ENCODE measurements around the gene COL4A5.

COL4A5 gene

GRCh38 chrX:108601276-108601675, 161.6 kb downstream of the COL4A5 start:
- no peak for TF ChIP-seq CTCF (IDR thresholded peaks at IDR 0.05)

GRCh38 chrX:108610141-108610540, 170.5 kb downstream of the COL4A5 start:
- no peak for TF ChIP-seq CTCF (IDR thresholded peaks at IDR 0.05)

GRCh38 chrX:108614616-108615015, 175.0 kb downstream of the COL4A5 start:
- no peak for TF ChIP-seq CTCF (IDR thresholded peaks at IDR 0.05)

GRCh38 chrX:108640817-108641216, 201.2 kb downstream of the COL4A5 start:
- no peak for TF ChIP-seq CTCF (IDR thresholded peaks at IDR 0.05)

GRCh38 chrX:108641589-108642272, 202.1 kb downstream of the COL4A5 start:
- TF ChIP-seq CTCF (IDR thresholded peaks at IDR 0.05) = no peak

GRCh38 chrX:108642273-108642628, 202.6 kb downstream of the COL4A5 start:
- no peak for TF ChIP-seq CTCF (IDR thresholded peaks at IDR 0.05)

GRCh38 chrX:108664701-108665100, 225.1 kb downstream of the COL4A5 start:
- no peak for TF ChIP-seq CTCF (IDR thresholded peaks at IDR 0.05)

- no peak for TF ChIP-seq CTCF (IDR thresholded peaks at IDR 0.05)
Measured at GRCh38 chrX:108666101-108666500, 226.5 kb downstream of the COL4A5 start.

All from LNCAP (cell line).